UCSD-AML1 (cell line): Measurements from ENCODE around the gene C18orf63.
"Not testable (repeated sequence)": the region's sequence is repeated elsewhere in the genome, so short reads cannot be mapped to it uniquely, and the experiment has no call there.

Experiments
- DNase-seq: peaks from one replicate; lab custom pipeline; 2025; ENCODE audit not compliant: unreplicated experiment; lab: John Stamatoyannopoulos, UW

Gene C18orf63

GRCh38 chr18:74286106-74286855 is 29.4 kb upstream of the C18orf63 start:
- DNase-seq = no peak

GRCh38 chr18:74286856-74287255 is 28.8 kb upstream of the C18orf63 start:
- no peak for DNase-seq

- no peak for DNase-seq
These were observed 27.6 kb upstream of the C18orf63 start for GRCh38 chr18:74288041-74288440.

GRCh38 chr18:74288730-74289129 is 26.9 kb upstream of the C18orf63 start:
- DNase-seq = no peak

- DNase-seq = no peak
These were observed 26.5 kb upstream of the C18orf63 start for GRCh38 chr18:74289137-74289536.

GRCh38 chr18:74290021-74290420 is 25.6 kb upstream of the C18orf63 start:
- DNase-seq = no peak

- no peak for DNase-seq
These were observed 24.7 kb upstream of the C18orf63 start for GRCh38 chr18:74290794-74291471.

- DNase-seq = no peak
These were observed 24.2 kb upstream of the C18orf63 start for GRCh38 chr18:74291472-74291770.

- no peak for DNase-seq
These were observed 23.7 kb upstream of the C18orf63 start, which contains the start of gene CYB5A for GRCh38 chr18:74291771-74292540. CYB5A (minus strand) TSS chr18:74291963; CDS start chr18:74291875, 88 bp downstream.

- DNase-seq = no peak
These were observed 23.1 kb upstream of the C18orf63 start for GRCh38 chr18:74292541-74292858.

- not testable (repeated sequence) for DNase-seq
These were observed 22.7 kb upstream of the C18orf63 start for GRCh38 chr18:74292982-74293381.

GRCh38 chr18:74294526-74294925 is 21.1 kb upstream of the C18orf63 start:
- DNase-seq = no peak

GRCh38 chr18:74299162-74299561 is 16.5 kb upstream of the C18orf63 start:
- DNase-seq = no peak

- no peak for DNase-seq
These were observed 15.9 kb upstream of the C18orf63 start for GRCh38 chr18:74299746-74300145.

- no peak for DNase-seq
These were observed 12.3 kb upstream of the C18orf63 start for GRCh38 chr18:74303306-74303705.

GRCh38 chr18:74303936-74304335 is 11.7 kb upstream of the C18orf63 start:
- no peak for DNase-seq

GRCh38 chr18:74310411-74310810 is 5.2 kb upstream of the C18orf63 start:
- DNase-seq = no peak

- no peak for DNase-seq
These were observed 4.6 kb upstream of the C18orf63 start for GRCh38 chr18:74311000-74311399.

- no peak for DNase-seq
These were observed 728 bp upstream of the C18orf63 start for GRCh38 chr18:74314759-74315463.

- DNase-seq = no peak
These were observed 875 bp downstream of the C18orf63 start for GRCh38 chr18:74316257-74317170.
